Activated CD8-positive, alpha-beta memory T cell treated with anti-CD3 and anti-CD28 coated beads, Interleukin-2, amount 50 U/mL, for 4 hours (primary cell): ENCODE measurements around the gene ABL2.

Experiments
- DNase-seq: peaks from one replicate; pipeline ENCODE4 v3.0.0-alpha.2; 2020

Gene ABL2

GRCh38 chr1:179127163-179127895 is 102.1 kb downstream of the ABL2 start:
- no peak for DNase-seq

- no peak for DNase-seq
Measured at GRCh38 chr1:179126338-179127060, 103.0 kb downstream of the ABL2 start.

GRCh38 chr1:179124873-179125272 is 104.6 kb downstream of the ABL2 start:
- DNase-seq = no peak

GRCh38 chr1:179121159-179121938 is 108.1 kb downstream of the ABL2 start:
- DNase-seq = peak; percentile 49

- DNase-seq = no peak
Measured at GRCh38 chr1:179120736-179121135, 108.7 kb downstream of the ABL2 start.

- DNase-seq = no peak
Measured at GRCh38 chr1:179119513-179119912, 110.0 kb downstream of the ABL2 start.

- no peak for DNase-seq
Measured at GRCh38 chr1:179115181-179115580, 114.3 kb downstream of the ABL2 start.

GRCh38 chr1:179108644-179109043 is 120.8 kb downstream of the ABL2 start:
- no peak for DNase-seq

GRCh38 chr1:179107706-179108629 is 121.5 kb downstream of the ABL2 start:
- no peak for DNase-seq

GRCh38 chr1:179105393-179105792 is 124.1 kb downstream of the ABL2 start:
- DNase-seq = no peak

- DNase-seq = no peak
Measured at GRCh38 chr1:179104611-179105250, 124.7 kb downstream of the ABL2 start.

GRCh38 chr1:179103999-179104398 is 125.5 kb downstream of the ABL2 start:
- no peak for DNase-seq

- no peak for DNase-seq
Measured at GRCh38 chr1:179101566-179101965, 127.9 kb downstream of the ABL2 start.

GRCh38 chr1:179099891-179100290 is 129.6 kb downstream of the ABL2 start:
- no peak for DNase-seq

- no peak for DNase-seq
Measured at GRCh38 chr1:179095924-179096323, 133.6 kb downstream of the ABL2 start.

GRCh38 chr1:179095377-179095776 is 134.1 kb downstream of the ABL2 start:
- no peak for DNase-seq

GRCh38 chr1:179094818-179095217 is 134.7 kb downstream of the ABL2 start:
- no peak for DNase-seq

GRCh38 chr1:179092896-179093461 is 136.5 kb downstream of the ABL2 start:
- DNase-seq = no peak

- no peak for DNase-seq
Measured at GRCh38 chr1:179091691-179092165, 137.7 kb downstream of the ABL2 start.

- no peak for DNase-seq
Measured at GRCh38 chr1:179090923-179091322, 138.6 kb downstream of the ABL2 start.

GRCh38 chr1:179090522-179090921 is 139.0 kb downstream of the ABL2 start:
- DNase-seq = no peak
